Middle frontal gyrus (tissue), 1 donor: ENCODE measurements around the gene ZNF70.

Experiments
- DNase-seq: peaks from one replicate; pipeline ENCODE4 v3.0.0-alpha.2; 2015; ENCODE audit warnings: low spot score; ENCODE audit errors: extremely low spot score

ZNF70 gene

DNA sequence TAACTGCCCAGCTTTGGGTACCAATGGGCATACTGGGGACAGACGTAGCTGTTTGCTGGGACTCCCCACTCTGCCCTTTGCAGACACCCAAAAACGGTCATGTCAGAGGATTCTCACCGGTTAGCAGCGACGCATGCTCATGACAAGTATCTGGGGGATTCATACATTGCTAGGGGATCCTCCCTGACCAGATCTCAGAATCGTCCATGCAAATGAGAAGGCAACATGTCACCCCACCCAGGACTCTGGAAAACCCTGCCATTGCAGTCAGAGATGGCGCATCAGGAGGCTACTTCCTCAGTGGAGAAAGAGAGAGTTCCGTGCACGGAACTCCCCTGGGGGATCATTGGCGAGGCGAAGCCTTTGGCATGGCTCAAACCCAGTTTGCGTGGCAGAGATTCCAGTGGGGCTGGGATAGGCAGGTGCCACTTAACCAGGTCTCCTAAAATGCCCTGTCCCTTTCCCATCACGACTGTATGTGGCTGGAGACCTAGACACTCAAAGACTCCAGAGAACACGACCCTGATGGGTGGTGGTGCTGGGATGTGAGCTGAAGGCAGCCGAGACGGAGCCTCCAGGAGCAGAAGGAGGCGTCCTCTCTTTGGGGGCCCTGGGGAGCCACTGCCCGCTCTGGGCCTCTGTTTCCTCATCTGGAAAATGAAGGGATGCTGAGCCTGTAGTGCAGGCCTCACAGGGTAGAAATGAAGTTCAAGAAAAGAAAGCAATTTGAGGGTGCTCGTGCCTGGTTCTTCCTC lies 55.2 kb downstream of the ZNF70 start:
- DNase-seq, result no peak

DNA sequence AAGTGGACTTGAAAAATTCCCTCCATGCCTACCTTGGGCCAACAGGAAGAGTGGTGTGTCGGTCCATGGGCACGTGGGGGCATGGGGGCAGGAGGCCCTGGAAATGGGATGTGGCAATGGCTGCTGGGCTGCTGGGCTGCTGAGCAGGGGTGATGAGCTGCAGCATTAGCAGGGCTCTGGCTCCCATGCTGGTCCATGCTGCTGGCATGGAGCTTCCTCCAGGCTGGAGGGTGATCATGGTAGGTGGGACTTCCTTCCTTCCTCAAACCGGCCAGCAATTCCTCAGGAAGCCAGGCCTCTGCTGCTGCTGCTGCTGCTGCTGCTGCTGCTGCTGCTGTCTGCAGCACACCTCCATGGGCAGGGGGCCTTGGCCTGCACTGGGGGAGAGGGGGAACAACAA lies 55.8 kb downstream of the ZNF70 start:
- no peak for DNase-seq

DNA sequence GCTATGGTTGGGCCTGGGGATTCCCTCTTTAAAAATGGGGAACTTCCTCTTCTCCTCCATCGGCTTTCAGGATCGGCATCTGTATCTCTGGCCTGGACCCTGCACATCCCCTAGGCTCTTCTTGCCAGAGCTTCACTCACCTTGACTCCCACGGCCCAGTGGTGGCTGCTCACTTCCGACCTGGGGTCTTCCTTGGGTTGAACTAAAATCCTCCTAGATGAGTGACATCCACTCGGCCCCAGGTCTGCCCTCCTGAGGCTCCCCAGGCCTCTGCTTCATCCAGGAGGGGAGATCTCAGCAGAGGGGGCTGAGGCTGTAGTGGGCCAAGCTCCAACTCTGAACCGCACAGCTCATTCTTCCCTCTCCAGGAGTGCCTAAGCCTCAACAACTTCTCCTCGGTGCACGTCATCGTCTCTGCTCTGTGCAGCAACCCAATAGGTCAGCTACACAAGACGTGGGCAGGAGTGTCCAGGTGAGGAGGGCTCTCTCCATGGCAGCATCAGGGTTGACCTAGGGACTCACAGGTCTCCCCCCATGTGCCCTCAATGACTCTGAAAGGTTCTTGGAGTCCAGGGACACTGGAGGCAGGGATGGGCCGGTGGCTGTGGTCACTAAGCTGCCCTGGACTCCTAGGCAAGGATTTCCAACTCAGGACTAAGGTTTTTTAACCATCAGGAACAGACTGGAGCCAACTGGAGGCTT lies 56.8 kb downstream of the ZNF70 start:
- no peak for DNase-seq

DNA sequence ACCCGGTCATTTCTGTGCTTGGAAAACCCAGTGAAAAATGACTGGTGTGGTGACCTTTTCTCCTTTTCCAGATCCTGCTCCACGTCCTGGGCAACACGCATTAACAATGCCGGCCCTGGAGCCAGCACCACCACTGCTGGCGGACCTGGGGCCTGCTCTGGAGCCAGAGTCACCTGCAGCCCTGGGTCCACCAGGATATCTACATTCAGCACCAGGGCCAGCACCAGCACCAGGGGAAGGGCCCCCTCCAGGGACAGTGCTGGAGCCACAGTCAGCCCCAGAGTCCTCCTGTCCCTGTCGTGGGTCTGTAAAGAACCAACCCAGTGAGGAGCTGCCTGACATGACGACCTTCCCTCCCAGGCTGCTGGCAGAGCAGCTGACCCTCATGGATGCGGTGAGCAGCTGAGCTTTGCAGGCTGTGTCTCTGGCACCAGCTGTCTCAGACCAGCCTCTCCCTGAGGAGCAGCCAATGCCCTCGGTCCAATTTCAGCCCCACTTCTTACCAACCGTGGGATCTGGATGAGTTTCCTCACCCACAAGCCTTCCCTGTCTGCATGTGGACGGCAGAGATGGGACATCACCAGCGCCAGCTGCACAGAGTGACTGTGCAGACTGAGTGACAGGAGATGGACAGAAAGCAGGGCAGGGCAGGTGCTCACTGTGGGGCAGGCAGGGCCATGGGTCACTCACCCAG lies 58.2 kb downstream of the ZNF70 start:
- DNase-seq, result no peak

DNA sequence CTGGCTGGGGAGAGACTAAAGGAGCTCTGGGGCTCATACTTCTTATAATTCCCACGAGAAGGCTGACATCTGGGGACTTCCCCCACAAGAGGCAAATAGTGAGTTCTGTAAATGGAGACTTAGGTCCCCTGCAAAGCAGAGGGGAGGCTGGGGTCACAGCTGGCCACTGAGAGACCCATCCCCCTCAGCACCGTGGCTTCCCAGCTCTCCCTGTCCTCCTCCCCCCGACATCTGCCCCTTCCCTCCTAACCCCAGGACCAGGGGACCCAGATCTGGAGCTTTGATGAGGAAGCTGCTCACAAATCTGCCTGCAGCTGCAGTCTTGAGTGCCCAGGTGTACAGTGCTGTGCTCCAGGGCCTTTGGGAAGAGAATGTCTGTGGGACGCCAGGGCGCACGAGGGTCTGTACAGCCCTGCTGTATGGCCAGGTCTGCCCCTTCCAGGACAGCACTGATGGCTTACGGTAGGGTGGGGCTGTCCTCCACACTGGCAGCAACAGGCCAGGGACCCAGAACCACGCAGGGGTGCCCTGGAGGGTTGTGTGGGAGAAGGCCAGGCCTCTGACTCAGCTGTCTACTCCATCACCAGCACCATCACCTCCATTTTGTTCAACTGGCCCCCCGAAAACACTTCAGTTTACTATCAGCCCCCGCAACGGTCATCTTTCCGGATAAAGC lies 59.0 kb downstream of the ZNF70 start:
- DNase-seq, result no peak

DNA sequence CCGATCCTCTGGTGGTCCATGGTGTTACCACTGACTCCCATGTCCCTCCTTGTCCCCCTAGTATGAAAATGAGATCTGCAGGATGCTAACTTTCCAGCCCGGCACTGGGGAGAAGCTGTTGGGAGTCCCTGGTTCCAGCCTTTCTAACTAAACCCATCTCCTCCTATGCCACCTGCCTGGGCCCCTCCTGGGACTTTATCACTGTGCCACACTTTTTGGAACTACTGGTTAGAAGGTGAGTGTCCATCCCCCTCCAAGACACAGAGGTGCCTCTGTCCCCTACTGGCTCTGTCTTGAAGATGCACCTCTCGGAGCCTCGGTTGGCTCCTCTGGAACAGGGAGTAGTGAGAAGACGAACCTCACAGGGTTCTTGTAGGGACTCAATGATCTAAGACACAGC lies 60.2 kb downstream of the ZNF70 start, which contains the start of gene RGL4:
Gene RGL4 (plus strand): TSS at position 301 of the 400 bp plus-strand sequence. CDS start 1,018 bp downstream, outside the sequence.
- DNase-seq, result no peak

DNA sequence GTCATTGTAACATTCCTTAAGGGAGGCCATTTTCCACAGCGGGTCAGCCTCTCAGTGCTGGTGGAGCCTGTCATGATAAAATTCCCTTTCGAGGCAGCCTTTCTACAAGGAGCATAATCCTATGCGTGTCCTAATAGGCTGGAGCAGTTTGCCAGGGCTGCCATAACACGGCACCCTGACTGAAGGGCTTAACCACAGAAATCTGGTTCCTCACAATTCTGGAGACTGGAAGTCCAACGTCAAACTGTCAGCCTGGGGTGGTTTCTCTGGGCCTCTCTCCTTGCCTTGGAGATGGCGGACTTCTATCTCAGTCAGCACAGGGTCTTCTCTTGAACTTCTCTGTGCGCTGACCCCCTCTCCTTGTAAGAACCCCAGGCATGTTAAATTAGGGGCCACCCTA lies 61.5 kb downstream of the ZNF70 start:
- no peak for DNase-seq
